NOMO-1 (cell line): ENCODE measurements around the gene STRC.
"Not testable (repeated sequence)": the region's sequence is repeated elsewhere in the genome, so short reads cannot be mapped to it uniquely, and the experiment has no call there.

Experiments
- DNase-seq, 2 experiments: peaks; one replicate each; lab custom pipeline; 2025; ENCODE audit not compliant: unreplicated experiment in 2 of 2; lab: John Stamatoyannopoulos, UW

Gene STRC

DNA sequence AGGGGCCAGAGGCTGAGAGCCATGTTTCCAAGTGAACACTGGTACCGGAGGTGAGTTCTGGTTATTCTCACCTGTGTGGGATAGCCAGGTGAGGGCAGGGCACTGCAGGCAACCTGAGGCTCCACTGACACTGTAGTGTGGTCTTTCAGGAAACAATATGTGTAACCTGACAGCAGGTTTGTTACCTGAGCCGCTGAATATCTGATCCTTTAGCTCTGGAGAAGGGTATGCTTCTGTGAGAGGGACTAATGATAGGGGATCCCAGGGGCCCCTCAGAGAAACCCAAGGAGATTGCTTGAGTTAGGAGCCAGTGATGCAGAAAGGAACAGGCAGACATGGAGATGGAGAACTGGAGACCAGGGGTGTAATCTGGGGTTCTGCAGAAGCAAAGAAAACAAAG is at the start of gene STRC:
Gene STRC (minus strand): TSS at position 101 of the 400 bp plus-strand sequence. CDS start 78 bp downstream, at position 23.
- DNase-seq = not testable (repeated sequence)

GRCh38 chr15:43666177-43666576 is 47.6 kb upstream of the STRC start:
- DNase-seq = not testable (repeated sequence)

DNA sequence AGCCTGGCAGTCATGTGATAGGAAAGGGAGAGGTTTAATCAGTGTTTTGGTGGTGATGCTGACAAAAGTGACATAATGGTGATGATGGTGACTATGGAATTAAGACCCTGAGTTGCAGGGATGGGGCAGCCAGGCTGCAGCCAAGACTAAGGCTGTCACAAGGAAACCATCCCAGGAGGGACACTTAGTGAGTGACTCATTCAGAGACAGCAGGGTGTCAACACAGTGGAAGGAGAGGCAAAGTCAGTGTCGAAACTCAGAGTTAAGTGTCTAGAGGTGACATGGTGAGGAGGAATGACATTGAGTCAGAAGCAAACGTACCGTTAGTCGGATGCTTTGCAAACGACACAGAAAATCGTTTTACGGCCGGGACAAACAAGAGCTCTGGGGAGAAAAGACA is 44.7 kb upstream of the STRC start:
- DNase-seq = not testable (repeated sequence)

- not testable (repeated sequence) for DNase-seq
Observed at GRCh38 chr15:43662293-43662692, 43.7 kb upstream of the STRC start.

GRCh38 chr15:43659727-43660126 is 41.1 kb upstream of the STRC start:
- DNase-seq = not testable (repeated sequence)

GRCh38 chr15:43649430-43649926 is 30.9 kb upstream of the STRC start:
- not testable (repeated sequence) for DNase-seq

DNA sequence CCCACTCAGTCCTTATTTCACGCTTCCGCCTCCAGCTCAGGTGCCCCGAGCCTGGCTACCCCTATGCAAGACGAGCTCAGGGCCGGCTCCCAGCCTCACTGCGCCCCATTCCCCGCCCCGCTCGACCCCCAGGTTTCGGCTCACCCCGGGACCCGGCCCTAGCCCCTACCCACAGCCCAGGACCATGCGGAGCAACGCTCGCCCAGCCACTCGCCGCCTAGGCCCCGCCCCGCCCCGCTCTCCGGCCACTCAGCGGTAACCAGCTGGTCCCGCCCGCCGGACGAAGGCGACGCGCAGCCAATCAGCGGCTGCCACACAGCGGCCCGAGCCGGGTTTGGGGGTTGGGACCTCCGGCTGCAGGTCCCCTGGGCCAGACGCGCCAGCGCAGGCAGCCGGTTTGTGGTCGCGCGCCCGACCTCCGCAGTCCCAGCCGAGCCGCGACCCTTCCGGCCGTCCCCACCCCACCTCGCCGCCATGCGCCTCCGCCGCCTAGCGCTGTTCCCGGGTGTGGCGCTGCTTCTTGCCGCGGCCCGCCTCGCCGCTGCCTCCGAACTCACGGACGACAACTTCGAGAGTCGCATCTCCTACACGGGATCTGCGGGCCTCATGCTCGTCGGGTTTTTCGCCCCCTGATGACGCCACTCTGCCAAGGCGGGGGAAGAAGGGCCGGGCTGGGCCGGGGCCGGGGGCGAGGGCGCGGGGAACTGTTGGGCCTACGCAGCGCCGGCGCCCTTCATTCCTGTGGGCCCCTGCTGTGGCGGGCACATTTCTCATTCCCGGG is 30.2 kb upstream of the STRC start, which contains the start of gene CATSPER2:
Gene CATSPER2 (minus strand): TSS at position 196 of the 781 bp plus-strand sequence. CDS start 783 bp downstream, outside the sequence.
- no peak for DNase-seq

- DNase-seq = not testable (repeated sequence)
Observed at GRCh38 chr15:43638464-43639204, 20.0 kb upstream of the STRC start.

GRCh38 chr15:43626937-43627336 is 8.3 kb upstream of the STRC start:
- DNase-seq = not testable (repeated sequence)

- DNase-seq = no peak
Observed at GRCh38 chr15:43625106-43625505, 6.5 kb upstream of the STRC start.

GRCh38 chr15:43622068-43622799 is 3.6 kb upstream of the STRC start:
- DNase-seq = not testable (repeated sequence)

GRCh38 chr15:43617750-43618149 is 850 bp downstream of the STRC start:
- DNase-seq = not testable (repeated sequence)

- DNase-seq = not testable (repeated sequence)
Observed at GRCh38 chr15:43602233-43602632, 16.4 kb downstream of the STRC start.

DNA sequence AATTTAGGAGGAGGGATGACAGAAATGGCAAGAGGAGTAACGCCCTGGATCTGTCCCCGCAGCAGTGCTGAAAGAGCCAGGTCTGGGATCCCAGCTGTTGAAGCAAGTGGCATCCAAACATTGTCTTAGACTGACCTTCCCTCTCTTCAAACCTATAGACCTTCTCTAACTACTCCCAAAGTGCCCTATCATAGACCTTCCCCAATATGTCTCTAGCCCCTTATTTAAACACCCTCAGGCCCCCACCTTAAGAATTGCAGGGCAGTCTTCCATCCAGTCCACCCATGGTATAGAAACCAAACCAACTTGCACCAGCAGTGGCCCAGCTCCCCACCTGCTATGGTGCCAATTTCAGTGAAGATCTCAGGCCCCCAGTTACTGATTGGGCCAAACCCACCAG is 18.4 kb downstream of the STRC start:
- DNase-seq = not testable (repeated sequence)

DNA sequence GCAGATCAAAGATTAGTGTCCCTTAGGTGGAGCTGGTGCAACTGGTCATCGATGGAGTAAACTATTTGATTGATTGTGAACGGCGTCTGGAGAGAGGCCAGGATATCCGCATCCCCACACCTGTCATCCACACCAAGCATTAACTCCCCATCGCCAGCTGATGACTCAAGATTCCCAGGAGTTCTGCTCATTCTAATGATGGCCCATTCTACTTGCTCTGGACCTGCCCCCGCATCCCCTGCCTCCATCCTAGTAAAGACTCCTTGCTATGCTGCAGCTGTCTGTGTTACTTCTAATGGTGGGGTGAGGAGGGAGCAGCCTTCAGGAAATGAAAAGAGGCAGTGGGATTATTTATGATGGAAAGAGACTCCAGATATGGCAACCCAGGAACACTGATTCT is 19.5 kb downstream of the STRC start:
- DNase-seq = not testable (repeated sequence)

DNA sequence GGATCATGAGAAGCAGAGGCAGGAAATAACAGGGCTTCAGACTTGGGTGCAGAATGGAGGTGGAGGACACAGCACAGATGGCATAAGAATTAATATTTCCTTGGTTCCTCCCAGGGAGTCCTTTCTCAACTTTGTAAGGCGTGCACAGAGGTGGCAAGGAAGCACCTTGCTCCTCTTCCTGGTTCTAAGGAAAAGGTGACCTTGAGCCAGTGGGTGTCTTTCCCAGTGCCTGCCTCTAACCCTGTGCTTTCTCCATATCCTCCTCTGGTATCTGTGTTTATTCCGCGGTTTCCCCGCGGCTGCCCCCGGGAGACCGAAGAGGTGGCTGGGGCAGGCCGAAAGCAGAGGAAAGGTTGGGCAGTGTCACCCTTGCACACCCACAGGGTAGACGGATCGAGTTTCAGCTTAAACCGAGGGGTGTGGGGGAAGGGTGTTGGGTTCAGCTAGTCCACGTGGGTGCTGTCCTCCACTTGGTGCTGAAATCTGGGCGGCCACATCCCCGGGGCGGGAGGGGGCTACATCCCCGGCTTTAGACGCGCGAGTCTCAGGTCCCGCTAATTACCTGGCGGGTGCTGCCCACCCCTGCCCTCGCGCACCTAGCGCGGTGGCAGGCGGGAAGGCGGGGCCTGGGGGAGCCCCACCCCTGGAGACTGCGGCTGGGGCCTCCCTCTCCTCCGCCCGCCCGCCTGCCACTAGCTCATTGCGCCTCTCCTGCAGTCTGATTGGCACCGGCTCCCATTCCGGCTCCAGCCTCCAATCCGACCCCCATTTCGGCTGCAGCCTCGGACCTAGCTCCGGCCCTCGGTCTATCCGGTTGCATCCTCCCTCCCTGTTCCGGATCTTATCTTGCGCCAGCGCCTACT is 25.0 kb downstream of the STRC start, which contains the start of gene CKMT1B:
Gene CKMT1B (plus strand): TSS at position 700 of the 863 bp plus-strand sequence. CDS start 192 bp downstream, outside the sequence.
- DNase-seq = not testable (repeated sequence)

DNA sequence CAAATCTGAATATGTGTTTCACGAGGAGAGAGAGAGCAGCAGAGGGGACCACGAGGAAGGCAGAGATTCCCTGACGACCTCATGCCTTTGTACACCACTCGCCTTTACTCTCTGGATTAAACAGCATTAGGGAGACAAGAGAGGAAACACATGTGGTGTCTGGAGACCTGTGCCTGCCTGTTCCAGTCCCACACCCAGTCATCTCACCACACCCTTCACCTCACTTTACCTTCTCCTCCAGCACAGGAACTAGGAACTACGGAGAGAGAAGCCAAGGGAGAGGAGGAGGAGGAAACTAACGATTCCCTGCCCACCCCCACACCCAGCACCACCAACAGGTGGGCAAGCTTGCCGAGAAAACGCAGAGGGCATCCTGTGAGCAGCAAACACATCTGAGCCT is 25.8 kb downstream of the STRC start:
- not testable (repeated sequence) for DNase-seq

GRCh38 chr15:43589778-43590466 is 28.7 kb downstream of the STRC start, which contains the start of gene PPIP5K1:
Gene PPIP5K1 (minus strand): TSS chr15:43590208. CDS start chr15:43584504, 5,704 bp downstream.
- not testable (repeated sequence) for DNase-seq

DNA sequence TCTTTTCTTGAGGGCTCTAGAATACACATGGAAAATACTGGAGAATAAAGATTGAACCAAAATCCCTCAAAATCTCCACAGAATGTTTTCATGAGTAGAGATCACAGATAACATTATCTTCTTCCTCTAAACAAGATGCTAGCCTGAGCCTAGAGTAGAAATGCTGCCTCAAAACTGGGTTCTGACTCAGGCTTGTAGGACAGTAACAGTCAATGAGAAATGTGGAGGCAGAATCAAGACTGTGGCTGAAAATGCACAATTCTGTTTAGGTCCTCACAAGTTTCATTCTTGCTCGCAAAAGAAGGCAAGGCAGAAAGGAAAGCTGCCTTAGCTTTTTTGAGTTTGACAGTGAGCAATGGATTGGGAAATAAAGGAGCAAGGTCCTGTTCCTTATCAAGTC is 44.0 kb downstream of the STRC start:
- not testable (repeated sequence) for DNase-seq
